Activated CD4-positive, alpha-beta T cell treated with anti-CD3 and anti-CD28 coated beads, Interleukin-2, amount 50 U/mL, for 4 hours (primary cell): ENCODE data around the gene DNAH8.
A peak's percentile ranks its signal among the peaks of the same experiment; 100 is the strongest.

ENCODE experiments used
- DNase-seq, 2 experiments: peaks; one replicate each; pipeline ENCODE4 v3.0.0-alpha.2; 2020

DNAH8 gene

DNA sequence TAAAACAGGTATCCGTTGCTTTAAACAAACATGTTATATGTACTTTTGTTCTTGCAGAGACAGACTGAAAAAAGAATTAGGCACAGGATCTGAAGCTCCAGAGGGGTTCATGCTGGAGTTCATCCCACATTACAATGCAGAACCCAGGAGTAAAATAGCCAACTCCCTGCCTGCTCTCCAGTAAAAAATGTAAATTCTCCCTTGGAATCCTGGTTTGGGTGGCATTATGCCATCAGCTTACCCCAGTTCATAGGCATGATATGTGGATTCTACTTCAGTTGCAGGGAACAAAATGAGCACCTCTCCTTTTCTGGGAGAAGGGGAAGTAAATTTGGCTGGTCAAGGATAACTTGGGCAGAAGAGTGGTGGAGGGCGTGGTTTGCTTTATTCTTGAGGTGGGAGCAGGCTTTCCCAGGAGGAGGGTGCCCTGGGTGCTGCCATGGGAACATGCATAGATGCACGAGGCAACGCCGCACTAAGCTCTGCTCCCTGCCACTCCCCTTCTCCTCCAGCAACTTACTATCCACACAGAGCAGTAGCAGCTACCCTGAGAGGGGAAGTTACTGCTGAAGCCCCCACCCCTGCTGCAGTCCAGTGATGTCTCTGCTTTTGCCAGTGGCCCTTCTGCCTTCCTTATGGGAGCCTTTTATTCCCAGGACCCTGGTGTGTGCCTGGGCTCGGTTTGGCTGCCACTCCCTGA, 261.8 kb downstream of the DNAH8 start:
- DNase-seq, result no peak

DNA sequence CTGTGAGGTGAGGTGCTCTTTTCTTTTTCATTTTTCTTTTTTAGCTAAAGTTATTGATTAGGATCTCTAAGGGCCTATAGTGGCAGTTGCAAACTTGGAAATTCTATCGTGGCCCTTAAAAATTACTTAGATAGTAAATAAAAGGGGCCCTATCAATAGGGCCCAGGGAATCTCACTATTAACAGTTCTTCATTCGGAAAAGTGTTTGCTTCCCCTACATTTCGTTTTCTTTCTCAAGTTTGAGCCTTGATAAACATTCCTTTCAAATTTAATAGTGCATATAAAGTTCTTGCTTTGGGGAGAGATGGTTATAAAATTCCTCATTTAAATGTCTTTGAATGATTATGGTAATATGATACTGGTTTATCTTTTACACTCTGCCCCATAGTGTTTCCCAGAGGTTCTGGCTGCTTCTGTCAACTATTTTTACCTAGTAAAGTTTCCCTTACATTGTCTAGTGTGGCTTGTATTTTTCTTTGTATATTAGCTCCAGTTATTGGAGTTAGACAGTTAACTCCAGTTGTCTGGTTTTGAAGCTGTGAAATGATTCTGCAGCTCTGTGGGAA, 263.1 kb downstream of the DNAH8 start:
- DNase-seq, result no peak

DNA sequence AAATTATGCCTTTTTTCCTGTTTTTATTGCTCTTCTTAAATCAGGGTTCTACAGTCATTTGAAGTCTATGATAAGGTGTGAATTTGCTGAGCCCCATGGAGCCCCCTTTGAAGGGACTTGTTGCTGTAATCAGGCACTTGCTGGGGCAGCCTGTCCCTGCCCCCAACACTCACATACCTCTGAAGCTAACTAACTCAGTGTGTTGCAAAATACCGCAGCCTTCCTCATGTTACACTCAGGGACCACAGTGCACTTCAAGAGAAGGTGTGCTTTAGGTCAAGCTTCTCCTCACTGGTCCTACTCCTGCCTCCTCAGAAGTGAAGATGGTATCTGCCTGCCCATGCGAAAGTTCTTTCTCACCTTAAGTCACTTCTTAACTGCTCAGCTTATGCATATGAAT, 267.4 kb downstream of the DNAH8 start:
- DNase-seq, result no peak

DNA sequence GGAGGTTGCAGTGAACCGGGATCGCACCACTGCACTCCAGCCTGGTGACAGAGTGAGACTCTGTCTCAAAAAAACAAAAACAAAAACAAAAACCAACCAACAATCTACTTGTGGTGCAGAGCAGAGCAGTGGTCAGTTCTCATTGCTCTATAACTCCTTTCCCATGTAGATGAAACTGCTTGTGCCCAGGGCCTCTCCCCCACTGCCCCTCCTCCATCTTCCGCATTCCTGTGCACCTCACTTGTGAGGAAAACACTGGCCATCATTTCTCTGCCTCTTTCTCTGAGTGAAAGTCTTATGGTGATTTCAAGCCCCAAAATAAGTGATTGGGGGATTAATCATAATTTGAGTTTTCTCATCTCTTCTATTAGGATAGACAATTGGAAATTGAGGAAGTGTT, 269.6 kb downstream of the DNAH8 start:
- DNase-seq, result no peak

DNA sequence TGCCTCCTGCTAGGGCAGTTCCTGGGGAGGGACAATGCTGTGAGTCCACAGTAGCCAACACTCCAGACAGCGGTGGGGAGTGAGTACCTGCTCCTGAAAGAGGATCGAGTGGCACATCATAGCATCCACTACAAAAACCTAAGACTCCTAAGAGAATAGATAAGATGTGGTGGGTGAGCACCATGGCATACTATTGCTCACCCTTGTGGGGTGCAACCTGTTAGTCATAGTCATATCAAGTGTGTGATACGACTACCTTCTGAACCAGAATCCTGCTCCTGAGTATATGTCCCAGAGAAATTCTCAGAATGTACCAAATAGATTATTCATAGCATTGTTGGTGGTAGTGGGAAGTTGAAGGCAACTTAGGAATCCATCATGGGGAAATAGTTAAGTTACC, 270.7 kb downstream of the DNAH8 start:
- DNase-seq, result no peak

DNA sequence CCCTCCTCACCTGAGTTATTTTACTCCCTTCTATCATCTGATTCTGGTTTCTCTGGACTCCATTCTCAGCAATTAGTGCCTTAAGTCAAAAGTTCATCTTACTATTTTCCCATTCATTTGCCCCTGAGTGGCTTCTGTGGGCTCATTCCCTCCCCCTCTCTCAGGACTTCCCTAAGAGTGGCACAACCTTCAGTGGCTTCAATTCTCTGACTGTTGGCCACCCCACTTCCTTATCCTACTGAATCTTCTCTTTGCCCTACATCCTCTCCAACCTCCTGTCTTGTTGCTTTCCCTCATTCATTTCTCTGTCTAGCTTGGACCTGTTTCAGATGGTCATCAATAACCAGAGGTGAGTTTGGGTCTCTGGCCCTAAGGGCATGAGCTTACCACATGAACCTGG, 272.4 kb downstream of the DNAH8 start:
- DNase-seq, result no peak

DNA sequence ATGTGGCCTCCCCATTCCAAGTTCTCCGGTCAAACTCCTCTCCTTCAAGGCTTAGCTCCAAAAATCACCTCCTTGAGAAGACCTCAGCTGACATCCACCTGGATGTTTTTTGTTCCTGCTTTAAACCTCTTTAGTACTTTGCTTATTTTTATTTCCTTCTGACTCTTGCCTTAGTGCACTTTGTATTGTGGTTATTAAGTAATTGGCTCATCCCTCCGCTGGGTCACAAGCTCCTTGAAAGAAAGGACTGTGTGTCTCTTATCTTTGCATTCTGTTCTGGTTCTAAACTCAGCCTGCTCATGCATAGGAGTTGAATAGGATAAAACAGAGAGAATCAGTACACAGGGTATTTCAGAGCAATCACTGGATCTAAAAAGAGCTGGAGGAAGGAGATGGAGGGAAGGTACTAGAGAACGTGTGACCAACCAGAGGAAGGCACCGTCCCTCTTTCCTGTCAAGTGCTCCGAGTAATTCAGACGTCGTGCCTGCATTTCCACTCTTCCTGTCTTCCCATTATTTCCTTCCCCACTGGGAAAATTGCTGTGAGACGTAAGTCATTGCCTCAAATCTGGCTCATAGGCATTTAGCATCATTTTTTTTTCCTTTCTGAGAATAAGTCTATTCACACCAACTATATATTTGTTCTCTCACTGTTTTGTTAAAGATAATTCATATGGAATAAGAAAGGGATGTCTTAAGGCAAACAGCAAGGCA, 273.8 kb downstream of the DNAH8 start:
- no peak for DNase-seq

DNA sequence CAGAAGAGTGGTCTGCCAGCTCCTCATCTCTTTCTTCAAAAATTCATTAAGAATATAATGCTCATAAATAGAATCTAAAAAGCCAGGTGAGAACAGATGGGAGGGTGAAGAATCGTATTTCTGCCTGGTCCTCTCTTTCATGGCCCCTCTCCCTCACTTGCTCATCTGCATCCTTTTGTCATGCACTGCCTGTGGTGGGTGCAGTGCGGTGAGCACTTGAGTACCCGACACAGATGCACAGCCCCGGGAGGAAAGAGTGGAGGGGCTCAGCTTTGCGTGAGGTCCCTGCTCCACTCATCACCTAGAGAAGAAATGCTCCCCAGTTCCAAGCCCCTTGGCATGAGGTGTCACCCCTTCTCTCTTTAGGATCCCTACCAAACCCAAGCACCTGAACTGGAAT, 275.4 kb downstream of the DNAH8 start:
- no peak for DNase-seq

DNA sequence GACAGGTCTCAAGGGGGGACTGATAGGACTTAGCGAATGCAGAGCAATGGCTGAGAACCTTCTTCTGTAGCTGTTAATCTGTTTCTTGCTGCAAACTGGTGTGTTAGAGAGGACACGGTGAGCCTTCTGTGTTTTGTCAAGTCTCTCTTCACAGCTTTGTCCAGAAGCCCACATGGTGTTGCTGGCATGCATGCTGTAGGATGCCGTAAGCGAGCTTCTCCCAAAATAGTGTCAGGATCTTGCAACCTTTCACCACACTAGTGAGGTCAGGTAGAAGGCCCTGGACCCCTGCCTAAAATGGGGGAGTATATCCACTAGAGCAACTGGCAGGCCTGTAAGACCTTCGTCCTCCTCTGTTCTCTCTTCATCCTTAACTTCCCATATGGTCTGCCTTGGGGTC, 281.6 kb downstream of the DNAH8 start:
- no peak for DNase-seq

DNA sequence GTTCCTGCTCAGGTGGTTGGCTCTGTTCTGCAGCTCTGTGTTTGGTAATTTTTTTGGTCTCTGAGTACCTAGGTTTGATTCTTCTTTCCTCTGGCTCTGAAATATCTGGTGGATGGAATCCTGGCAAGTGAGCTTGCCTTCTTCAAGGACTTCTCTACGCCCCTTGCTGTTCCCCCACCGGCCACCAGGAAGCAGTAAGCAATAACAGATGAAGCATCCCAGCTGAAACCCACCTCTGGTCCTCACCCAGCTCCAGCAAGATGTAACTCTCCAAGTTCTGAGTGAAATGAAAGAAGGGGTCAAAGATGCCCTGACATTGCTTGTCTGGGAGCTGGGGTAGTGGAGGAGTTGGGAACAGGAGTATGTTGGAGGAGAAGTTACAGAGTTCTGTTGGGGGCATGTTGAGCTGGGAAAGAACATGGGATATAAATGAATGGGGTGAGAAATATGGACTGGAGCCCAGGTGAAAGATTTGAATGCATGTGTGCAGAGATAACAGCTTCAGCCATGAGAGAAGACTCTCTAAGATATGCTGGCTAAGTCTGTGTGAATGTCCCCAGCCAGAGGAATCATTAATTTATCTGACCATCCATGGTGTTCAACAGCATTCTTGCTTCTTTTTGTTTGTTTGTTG, 282.1 kb downstream of the DNAH8 start:
- peak; percentile 11 to 31 for DNase-seq

DNA sequence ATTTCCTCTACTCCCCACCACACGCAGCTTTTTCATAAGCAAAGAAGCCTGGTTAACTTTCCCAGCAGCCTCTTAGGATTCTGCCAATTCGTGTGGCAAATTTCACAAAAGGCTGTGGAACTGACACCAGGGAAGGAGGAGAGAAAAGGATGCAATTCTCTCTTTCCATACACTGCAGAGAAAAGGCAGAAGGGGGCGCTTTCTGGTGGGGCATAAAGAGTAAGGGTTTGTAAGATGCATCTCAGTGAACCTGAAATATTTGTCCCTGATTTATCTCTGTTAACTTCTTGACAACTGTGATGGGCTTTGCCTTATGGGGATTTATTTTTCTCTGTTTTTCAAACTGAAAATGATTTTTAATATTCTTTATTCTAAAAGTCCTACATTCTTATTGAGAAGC, 288.0 kb downstream of the DNAH8 start:
- DNase-seq, result no peak

DNA sequence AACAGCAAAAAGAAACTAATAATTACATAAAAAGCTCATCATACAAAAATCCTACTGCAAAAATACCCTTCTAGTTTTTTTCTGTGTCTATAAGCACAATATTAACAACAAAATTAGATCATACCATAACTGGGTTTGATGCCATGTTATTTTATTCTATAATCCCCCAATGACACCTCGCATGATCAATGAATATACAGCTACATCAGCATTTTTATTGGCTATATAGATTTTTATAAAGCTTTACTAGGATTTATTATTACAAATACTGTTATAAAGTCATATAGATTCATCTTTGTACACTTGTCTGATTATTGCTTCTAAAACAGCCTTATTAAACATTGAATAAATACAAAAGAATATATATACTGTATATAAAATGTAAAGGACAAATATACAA, 288.4 kb downstream of the DNAH8 start:
- DNase-seq, result no peak

DNA sequence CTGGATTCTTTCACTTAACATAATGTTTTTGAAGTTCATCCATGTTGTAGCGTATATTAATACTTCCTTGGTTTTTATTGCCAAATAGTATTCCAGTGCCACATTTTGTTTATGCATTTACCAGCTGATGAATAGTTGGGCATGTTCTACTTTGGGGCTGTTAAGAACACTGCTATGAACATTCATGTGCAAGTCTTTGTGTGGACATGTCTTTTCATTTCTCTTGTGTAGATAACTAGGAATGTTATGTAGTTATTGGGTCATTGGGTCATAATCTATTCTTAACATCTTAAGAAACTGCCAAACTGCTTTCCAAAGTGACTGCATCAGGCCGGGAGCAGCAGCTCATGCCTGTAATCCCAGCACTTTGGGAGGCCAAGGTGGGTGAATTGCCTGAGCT, 289.7 kb downstream of the DNAH8 start:
- no peak for DNase-seq

DNA sequence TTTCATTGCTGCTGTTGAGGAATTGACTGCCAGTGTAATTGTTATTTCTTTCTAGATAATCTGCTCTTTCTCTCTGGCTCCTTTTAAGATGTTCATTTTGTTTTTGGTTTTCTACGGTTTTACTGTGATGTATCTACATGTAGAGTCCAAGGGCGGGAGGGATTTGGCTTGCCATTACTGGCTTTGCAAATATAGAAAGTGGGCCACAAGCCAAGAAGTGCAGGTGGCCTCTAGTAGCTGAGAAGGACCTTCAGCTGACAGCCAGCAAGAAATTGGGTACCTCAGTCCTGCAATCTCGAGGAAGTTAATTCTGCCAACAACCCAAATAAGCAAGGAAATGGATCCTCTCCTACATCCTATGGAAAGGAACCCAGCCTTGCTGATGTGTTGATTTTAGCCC, 290.7 kb downstream of the DNAH8 start:
- no peak for DNase-seq

DNA sequence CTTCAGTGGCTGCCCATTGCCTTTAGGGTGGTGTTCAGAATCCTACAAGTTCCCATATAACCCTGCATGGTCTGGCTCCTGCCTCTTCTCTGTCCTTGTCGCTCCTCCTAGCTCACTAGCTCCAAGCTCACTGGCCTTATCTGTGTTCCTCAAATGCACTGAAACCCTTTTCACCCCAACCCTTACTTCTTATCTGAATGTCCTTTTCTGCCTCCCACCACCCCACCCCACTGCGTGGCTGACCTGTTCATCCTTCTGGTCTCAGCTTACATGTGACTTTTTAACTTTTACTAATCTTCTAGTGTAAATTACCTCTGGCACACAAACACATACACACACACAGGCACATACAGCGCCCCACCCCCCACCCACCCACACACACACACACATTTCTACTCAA, 292.5 kb downstream of the DNAH8 start:
- no peak for DNase-seq

DNA sequence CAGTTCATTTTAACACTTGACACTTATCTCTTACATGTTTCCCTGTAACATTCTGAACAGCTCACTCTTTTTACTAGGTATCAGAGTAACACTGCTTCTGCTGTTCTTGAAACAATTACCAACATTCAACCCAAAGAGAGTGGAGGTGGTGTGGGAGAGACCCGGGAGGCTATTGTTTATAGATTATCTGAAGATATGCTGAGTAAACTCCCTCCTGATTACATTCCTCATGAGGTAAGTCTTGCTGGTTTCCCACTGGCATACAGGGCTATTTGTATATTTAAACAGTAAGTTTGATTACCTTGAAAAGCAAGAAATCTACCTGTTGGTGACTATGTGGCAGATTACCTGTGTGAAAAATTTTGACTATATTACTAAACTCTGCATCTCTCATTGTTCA, 293.6 kb downstream of the DNAH8 start:
- no peak for DNase-seq

DNA sequence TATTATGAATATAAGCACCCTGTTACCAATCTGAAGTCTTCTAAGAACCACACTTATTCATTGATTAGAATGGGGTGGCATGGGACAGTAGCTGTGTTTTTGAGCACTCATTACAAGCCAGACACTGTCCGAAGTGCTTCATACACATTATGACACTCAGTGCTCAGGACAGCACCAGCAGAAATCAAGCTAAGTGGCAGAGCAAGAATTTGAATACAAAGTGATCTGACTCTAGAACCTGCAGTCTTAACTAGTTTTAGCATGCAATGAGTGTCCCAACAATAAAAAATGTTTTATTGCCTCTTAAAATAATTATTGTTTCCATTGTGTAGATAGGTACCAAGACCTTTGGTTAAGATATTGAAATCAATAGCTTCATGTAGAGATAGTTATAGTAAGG, 294.4 kb downstream of the DNAH8 start:
- DNase-seq, result no peak

DNA sequence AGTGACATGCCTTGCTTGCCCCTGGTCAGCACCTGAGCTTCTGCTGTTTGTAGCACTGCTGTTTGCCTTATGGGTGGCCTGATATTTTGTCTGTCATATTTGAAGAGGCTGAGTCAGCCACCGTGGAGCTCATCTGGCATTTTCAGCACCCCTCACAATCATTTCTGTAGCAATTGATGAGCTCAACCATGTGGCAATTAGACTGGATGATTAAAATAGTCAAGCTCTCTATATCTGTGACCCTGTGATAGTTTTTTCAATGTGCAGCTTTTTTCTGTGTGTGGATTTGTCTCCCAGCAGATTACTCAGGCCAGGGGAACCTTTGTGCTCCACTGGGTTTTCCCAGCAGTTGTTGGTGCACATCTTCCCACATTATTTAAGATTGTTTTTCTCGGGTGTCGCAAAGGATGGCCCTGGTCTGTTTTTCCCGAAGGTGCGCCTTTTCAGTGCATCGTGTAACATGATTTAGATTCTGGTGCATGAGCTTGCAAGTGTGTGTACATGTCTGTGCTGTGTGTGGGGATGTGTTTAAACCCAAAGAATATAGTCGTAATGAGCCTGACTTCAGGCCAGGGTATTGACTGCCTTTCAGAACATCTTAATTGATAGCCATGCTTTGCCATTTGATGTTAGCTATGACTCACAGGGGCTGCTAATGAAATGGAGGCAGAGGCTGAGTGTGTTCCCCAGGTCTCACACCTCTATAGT, 301.9 kb downstream of the DNAH8 start:
- DNase-seq, result no peak

DNA sequence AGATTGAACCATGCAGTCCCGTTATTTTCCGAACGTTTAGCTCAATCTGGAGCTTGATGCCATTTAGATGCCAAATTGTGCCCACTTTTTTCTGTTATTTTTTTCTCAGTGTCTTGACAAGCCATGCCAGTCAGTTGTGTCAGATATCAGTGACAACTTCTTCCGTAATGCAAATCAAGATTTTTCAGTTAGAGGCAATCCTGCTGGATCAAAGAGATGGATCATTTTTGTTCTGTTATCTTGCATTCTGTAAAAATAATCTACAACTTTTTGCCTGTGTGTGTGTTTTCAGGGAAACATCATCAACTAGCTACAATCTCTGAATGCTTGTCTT, 302.4 kb downstream of the DNAH8 start:
- no peak for DNase-seq

DNA sequence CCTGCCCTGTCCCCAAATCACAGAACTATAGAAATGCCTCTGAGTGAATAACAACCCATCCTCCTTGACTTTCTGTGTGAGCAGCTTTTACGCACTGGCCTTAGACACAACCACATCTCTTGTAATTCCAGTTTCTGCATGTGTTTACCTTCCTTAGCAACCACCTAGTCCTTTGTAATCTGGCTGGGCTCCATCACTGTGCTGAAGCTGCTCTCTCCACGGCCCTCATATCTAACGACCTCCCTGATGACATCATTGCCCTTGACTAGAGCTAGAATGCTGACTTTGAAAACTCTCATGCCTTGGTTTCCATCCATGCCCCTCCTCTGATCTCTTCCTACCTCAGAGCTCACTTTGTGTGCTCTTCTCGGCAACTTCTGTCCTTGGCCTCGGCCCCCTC, 303.0 kb downstream of the DNAH8 start:
- DNase-seq, result no peak

DNA sequence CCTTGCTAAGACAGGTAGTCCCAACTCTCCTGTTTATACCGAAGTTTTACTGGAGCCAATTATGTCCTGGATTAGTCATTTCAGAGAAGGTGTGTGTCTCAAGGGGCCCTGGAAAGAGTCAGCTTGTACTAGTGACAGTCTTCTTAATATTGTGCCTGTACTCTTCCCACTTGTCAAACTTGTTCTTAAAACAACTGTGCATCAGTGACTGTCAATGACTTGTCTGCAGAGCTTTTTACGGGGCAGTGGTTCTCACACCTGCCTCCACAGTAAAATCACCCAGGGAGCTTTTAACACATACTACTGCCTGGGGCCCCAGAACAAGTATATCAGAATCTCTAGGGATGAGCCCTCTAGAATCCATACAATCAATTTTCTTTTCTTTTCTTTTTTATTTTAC, 305.0 kb downstream of the DNAH8 start:
- no peak for DNase-seq

DNA sequence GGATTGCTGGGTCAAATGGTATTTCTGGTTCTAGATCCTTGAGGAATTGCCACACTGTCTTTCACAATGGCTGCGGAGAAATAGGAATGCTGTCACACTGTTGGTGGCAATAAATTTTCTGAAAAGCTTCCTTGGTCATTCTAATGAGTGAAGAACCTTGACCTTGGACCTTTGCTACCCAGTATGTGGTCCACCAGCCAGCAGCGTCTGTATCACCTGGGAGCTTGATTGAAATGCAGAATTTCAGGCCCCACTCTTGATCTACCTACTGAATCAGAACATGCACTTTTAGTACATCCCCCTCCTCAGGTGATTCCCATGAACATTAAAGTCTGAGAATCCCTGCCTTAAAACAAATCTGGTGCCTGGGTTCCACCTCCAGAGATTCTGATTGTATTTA, 305.9 kb downstream of the DNAH8 start:
- no peak for DNase-seq

DNA sequence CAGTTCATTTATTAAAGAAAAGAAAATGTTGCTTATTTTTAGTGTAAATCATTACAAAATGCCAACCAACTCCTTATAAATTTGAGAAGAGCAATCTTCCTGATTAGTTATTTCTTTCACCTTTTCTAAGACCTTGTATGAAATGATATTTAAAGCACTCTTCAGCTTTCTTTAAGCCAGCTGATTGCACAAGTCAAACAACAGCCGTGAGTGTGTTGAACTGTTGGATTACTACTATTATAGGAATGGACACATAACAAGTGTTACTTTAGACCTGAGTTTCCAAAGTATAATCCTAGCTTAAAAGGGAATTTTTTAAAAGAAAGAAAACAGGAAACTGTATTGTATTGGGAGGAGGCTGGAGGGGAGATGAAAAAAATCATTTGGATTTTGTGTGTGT, 306.7 kb downstream of the DNAH8 start:
- DNase-seq, result no peak

DNA sequence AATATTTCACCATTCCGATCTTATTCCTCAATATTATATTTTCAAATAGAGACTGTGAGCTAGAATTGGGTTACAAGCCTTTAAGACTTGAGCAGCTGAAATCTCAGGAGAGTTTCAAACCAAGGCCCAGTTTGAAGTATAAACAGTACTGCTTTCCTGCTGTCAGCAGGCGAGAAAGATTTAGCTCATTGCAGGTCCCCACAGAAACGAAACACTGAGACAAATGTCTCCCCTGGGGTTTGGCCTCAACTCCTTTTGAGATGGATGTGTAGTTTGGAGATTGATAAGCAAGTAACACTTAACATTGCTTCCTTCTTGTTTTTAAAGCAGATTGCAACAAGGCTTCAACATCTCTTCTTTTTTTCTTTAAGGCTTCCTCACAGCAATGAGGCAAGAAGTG, 311.1 kb downstream of the DNAH8 start:
- DNase-seq, result no peak
